EL (cell line): ENCODE measurements around the gene SFSWAP.
A peak's percentile ranks its signal among the peaks of the same experiment; 100 is the strongest.
"Not testable (repeated sequence)": the region's sequence is repeated elsewhere in the genome, so short reads cannot be mapped to it uniquely, and the experiment has no call there.

Source experiments
- DNase-seq: peaks from one replicate; pipeline ENCODE4 v3.0.0-alpha.2; 2016

Gene SFSWAP

GRCh38 chr12:131765961-131766360 lies 55.1 kb downstream of the SFSWAP start:
- DNase-seq: no peak

DNA sequence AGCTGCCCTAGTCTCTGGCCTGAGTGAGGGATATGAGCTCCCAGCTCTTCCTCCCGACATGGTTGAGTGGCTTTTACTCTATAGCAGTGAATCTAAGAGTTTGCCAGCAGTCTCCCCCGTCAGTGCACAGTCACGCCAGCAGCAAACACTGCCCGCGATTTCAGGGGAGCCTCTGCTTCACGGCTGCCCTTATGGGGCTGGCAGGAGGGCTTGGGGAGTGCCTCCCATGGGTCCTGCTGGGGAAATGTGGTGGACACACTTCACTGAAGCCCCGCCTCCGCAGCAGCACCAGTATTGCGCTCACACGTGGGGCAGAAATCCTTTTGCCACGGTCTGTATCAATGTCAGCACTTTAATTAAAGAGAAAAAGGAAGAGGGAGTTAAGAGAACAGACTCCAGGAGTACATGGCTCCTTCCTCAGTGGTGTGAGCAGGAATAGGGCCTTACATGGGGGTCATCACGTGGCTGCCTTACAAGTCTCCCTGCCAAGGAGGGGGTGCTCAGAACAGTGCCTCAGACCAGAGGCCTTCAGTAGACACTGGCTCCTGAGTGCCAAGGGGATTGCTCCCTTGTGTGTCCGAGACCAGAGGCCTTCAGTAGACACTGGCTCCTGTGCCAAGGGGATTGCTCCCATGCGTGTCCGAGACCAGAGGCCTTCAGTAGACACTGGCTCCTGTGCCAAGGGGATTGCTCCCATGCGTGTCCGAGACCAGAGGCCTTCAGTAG lies 55.7 kb downstream of the SFSWAP start:
- no peak for DNase-seq

DNA sequence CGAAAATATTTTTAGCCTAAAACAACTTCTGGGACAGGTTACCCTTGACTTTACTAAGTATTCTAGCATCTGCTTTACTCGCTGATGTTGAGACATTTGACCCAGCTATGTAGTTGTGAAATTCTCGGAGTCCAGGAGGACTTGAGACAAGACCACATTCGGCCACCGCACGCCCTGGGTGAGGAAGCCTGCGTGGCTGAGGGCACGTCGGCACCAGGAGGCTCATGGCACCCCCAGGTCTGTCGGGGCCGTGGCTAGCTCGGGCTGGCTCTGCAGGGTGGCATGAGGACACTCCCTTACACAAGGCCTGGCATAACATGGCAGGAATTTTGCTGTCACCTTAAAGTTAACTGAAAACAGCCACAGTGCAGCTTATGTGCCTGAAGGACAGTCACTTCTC lies 59.2 kb downstream of the SFSWAP start:
- no peak for DNase-seq

DNA sequence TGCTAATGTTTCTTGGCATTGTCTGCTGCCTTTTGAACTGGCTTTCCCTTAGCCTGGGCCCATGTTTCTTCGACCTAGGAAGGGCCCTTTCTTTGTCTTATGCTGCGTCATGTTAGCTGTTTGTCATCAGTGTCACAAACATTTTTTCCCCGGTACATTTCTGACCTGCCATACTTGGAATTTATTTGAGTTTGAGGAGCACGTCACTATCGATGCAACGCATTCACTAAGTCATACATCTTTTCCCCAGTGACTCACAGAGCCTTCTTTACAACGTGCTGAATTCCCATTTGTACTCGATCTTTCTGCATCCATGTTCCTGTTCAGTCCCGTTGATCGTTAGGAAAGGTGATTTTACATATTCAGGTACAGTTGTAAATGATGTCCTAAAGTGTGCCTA lies 61.1 kb downstream of the SFSWAP start:
- no peak for DNase-seq

DNA sequence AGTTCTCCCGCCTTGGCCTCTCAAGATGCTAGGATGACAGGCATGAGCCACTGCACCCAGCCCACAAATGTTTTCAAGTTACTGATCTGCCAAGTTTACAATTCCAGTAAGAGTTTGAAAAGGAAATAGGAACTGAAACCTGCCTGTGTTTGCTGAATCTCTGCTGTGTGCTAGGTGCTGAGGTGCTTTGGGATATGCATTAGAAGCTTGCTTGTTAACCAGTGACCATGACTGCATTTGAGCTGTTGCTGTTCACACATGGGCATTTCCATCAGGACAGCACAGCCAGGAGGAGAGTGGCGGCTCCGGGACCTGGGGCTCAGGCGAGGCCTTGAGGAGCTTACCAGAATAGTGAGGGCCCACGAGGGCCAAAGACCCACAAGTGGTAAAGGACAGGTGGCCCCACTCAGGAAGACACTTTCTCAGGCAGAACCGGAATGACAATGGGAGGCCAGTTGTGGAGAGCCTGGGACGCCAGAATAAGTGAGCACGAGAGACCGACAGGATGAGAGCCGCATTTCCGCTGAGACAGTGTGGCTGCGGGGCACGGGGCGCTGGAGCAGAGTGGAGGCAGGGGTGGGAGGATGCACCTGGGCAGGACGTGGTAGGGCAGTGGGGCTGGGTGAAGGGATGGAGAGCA lies 62.8 kb downstream of the SFSWAP start:
- no peak for DNase-seq

DNA sequence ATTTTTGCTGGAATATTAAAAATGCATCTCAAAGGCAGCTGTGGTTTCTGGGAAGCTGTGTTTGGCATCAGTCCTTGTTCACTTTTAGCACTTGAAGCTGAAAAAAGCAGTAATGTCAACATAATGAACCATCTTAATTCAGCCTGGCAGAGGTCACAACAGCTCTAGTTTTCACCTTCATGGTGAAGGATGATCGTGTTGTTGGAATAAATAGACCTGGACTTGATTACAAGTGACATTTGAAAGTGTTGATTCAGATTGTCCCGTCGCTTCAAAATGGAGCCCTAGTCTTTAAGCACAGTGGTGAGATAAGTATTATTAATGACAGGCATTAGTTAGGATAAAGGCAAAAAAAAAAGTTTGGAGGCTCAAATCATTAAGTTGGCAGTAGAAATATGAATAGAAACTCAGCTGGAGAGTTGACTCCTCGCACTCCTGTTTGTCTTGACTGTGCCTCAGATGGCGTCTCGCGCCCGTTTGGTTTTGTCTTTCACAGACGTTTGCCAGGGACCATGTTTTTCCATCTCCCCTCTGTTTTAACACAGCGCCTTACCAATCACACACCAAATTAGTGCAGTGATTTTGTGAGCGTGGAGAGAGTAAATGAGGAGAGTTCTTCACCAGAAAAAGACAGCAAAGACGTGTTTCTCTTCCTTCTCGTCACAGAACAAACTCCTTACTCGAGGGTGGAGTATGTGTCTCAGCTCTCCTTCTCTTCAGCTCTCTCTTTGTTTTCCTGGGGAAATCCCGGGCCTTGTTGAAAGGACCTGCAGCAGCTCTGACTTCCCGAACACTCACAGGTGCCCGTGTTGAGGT lies 63.9 kb downstream of the SFSWAP start:
- DNase-seq: no peak

DNA sequence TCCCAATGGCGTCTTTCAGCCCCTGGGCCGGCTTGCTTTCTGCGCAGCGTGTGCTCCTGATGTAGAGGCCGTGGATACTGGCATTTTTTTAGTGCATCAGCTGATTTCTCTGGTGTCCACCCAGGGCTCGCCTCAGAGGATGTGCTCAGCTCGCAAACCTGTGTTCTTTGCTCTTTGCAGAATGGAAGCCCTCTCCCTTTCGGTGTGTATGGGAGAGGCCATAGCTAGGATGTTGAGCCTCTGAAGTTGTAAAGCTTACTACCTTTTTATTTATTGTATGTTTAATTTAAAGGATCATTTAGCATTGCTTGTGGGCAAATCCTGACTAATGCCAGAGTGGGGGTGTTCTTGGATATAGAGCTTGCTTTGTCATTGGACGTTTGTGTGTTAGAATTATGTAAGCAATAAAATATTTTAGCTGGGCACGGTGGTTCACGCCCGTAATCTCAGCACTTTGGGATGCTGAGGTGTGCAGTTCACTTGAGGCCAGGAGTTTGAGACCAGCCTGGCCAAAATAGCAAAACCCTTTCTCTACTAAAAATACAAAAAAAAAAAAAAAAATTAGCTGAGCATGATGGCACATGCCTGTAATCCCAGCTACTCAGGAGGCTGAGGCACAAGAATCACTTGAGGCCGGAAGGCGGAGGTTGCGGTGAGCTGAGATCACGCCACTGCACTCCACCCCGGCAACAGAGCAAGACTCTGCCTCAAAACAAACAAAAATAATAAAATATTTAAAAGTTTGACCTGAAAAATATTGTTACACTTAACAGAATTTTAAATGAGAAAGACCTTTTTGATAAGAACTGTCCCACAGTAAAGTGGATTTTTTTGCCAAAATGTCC lies 64.7 kb downstream of the SFSWAP start:
- DNase-seq: peak; percentile 7

GRCh38 chr12:131776237-131776889 lies 65.5 kb downstream of the SFSWAP start:
- no peak for DNase-seq

GRCh38 chr12:131777269-131777668 lies 66.4 kb downstream of the SFSWAP start:
- DNase-seq: not testable (repeated sequence)

DNA sequence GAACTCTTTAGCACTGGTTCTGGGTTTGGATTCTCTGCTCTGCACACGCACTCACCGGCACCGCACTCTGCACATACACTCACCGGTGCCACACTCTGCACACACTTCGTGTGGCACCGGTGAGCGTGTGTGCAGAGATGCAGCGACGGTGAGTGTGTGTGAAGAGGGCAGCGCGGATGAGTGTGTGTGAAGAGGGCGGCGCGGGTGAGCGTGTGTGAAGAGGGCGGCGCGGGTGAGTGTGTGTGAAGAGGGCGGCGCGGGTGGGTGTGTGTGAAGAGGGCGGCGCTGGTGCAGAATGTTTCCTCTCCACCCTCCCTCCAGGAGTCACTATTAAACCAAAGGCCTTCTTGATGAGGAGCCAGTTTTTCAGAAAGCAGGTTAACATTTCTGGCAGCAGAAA lies 68.1 kb downstream of the SFSWAP start:
- no peak for DNase-seq

GRCh38 chr12:131782061-131782460 lies 71.2 kb downstream of the SFSWAP start:
- DNase-seq: no peak

GRCh38 chr12:131783915-131784541 lies 73.1 kb downstream of the SFSWAP start:
- peak; percentile 90 for DNase-seq

DNA sequence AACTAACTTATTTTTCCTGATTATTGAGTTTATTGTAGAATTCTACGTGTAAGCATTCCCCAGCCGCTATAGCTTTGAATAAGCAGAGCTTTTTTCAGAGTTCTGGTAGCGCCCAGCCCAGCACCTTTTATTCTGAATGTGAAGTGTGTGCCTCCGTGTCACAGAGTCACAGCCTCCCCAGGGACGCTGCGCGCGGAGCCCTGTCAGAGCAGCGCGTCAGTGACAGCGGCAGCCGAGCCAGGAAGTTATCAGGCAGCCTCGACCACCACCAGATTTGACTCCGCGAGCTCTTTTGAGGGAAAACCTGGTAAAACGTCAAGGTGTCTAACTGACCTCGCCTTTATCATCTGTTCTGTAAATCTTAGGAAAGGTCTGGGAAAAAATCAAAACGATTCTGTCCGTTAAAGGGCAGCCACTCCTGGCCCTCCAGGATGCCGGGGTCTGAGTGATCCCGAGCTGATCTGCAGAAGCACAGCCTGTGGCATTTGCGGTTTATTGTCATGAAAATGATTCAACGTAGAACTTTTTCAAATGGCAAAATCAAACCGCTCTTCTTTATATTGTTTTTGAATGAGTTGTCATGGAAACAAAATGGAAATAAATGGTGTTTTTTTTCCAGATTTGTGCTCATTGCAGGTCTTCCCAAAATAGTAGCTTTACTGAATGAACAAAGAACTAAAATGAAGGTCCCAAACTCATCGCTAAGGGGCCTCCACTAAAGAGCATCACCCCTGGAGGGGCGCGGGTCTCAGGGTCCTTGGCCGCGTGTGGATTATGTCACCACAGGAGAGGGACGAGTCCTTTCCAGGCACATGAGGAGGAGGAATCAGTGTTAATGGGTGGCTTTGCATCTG lies 74.2 kb downstream of the SFSWAP start:
- DNase-seq: no peak

DNA sequence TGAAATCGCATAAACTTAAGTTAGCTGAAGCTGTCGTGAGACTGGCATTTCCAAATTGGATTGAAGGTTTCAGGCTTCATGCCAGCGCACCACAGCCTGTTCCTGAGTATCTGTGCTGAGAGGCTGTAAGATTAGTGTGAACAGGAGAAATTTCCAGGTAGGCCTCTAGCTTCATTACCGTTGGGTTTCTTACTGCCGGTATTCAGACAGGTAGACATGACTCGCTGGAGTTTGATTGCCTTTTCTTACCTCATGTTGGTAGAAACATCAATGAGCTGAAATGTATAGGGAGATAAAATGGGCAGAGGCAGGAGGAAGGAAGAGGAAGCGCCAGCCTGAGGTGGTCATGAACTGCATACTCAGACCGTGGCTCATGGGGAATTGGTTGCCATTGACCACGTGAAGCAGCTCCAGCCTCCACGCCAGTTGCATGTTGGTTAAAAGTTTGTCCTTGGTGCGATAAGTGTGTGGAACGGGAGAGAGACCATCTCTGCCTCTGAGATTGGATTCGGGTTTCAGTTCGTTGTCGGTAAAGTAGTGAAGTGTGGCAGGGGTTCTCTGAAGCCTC lies 75.0 kb downstream of the SFSWAP start:
- DNase-seq: no peak

- no peak for DNase-seq
These were observed 75.4 kb downstream of the SFSWAP start for GRCh38 chr12:131786331-131786730.

DNA sequence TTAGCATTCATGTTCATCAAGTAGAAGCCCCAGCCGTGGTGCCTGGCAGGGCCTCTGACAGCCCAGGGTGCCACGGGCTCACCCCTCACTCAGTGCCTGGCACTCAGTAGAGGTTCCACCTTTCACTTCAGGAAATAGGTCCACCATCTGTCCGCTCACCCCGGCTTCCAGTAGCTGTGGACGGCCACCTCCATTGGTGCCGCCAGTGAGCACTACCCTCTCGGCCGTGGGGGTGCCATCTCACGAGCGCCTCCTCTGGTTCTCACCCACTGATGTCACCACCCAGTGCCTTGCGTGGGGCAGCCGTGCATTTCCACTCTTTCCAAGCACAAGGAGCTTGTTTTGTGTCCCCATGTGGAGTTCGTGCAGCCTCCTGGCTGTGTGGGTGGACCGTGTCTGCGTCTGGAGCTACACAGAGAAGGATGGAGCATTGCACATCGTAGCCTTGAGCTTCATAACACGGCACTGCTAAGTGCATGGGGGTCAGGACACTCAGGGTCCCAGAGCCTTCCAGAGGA lies 76.3 kb downstream of the SFSWAP start:
- no peak for DNase-seq

DNA sequence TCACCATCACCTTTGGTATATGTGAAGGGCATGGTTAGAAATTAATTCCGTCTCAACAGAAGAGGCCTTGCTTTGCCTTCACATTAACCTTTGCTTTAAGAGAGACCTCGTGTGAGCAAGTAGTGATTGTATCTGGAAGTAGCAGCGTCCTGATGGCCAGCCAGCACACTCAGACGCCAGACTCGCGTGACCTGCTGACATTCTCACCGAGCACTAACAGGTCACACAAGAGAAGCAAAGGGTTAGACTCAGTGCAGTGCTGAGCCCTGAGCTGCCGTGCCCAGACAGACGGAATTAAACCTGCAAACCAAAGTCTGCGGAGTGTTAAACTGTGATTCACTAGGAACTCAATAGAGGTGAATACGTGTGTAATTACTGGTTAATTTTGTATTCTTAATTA lies 77.2 kb downstream of the SFSWAP start:
- DNase-seq: no peak

GRCh38 chr12:131789638-131790037 lies 78.7 kb downstream of the SFSWAP start:
- no peak for DNase-seq

GRCh38 chr12:131793243-131794022 lies 82.5 kb downstream of the SFSWAP start:
- peak; percentile 35 for DNase-seq
